ENCODE results near the gene INTS3.

GRCh38 chr1:153764310-153764709 lies 36.5 kb downstream of the INTS3 start:
- TF ChIP-seq CTCF (conservative IDR thresholded peaks at IDR 0.05) (no peak), ZFX (IDR thresholded peaks at IDR 0.05) (no peak)
